MCF 10A (cell line): ENCODE measurements around the gene CAVIN2. TPM values are rescaled to one million over a fixed set of nuclear protein-coding genes. Genes with fewer than 3 reads are reported as not detected.

Source experiments
- BruUV-seq: library from RNA; stranded (reverse); fragments of 400-500 nt; replicated peaks from 2 replicates; lab custom pipeline; 2021; lab: Mats Ljungman, UMichigan
- CTCF ChIA-PET: fragments of 300-600 bp; sonication (Branson Sonifier 250); formaldehyde crosslinking; extraction: SDS; loops from one replicate; lab custom pipeline; 2021; ENCODE audit warnings: antibody characterized with exemption, inconsistent platforms; lab: Yijun Ruan, JAX
- POLR2A ChIA-PET: fragments of 300-600, 350-650 bp; sonication (Branson Sonifier 250); formaldehyde crosslinking; extraction: SDS; loops from one replicate; lab custom pipeline; 2020; ENCODE audit warnings: antibody characterized with exemption, inconsistent platforms; lab: Yijun Ruan, JAX
- DNase-seq: peaks from one replicate; pipeline ENCODE4 v3.0.0-alpha.2; 2018; ENCODE audit not compliant: unreplicated experiment
- H3K27ac Mint-ChIP-seq: one replicate; pipeline ENCODE4 v1.8.0; 2022; ENCODE audit warnings: mild to moderate bottlenecking, low read depth, mixed read lengths; ENCODE audit not compliant: unreplicated experiment
- H3K27me3 Mint-ChIP-seq: one replicate; pipeline ENCODE4 v1.8.0; 2022; ENCODE audit warnings: mixed read lengths; ENCODE audit not compliant: insufficient read depth, unreplicated experiment
- H3K36me3 Mint-ChIP-seq: one replicate; pipeline ENCODE4 v1.8.0; 2022; ENCODE audit warnings: mild to moderate bottlenecking, moderate library complexity, mixed read lengths; ENCODE audit not compliant: insufficient read depth, unreplicated experiment
- H3K4me1 Mint-ChIP-seq: one replicate; pipeline ENCODE4 v1.8.0; 2022; ENCODE audit warnings: mixed read lengths; ENCODE audit not compliant: insufficient read depth, unreplicated experiment
- H3K4me3 Mint-ChIP-seq: one replicate; pipeline ENCODE4 v1.8.0; 2022; ENCODE audit warnings: mild to moderate bottlenecking, moderate library complexity, mixed read lengths; ENCODE audit not compliant: unreplicated experiment
- H3K9me3 Mint-ChIP-seq: one replicate; pipeline ENCODE4 v1.8.0; 2022; ENCODE audit warnings: mixed read lengths; ENCODE audit not compliant: unreplicated experiment
- CTCF ChIP-seq: fragments of 200-600 bp; IDR thresholded peaks from one replicate; pipeline ENCODE4 v1.8.0; 2022; ENCODE audit warnings: antibody characterized with exemption, mild to moderate bottlenecking; ENCODE audit not compliant: unreplicated experiment
- intact Hi-C: fragments of 100-400 bp; cut with micrococcal nuclease; formaldehyde crosslinking; loops from 2 replicates; pipeline ENCODE4 v1.14.1; 2022
- total RNA-seq: library from RNA; stranded (reverse); gene quantifications from 2 replicates; pipeline ENCODE4 v1.2.3, GENCODE V29; 2022

CAVIN2 gene
- total RNA-seq, 1 experiment from 2014 or later = 16.4 TPM

GRCh38 chr2:191818725-191819350 is 28.1 kb downstream of the CAVIN2 start:
- TF ChIP-seq CTCF = no peak
- DNase-seq = no peak
- Mint-ChIP-seq H3K27me3 (no peaks in the 10 kb centered on the region), H3K4me3 (no peak overlapping the region), H3K9me3 (no peaks in the 10 kb centered on the region), H3K4me1 (no peaks in the 10 kb centered on the region), H3K36me3 (no peaks in the 10 kb centered on the region), H3K27ac (no peak overlapping the region)
- intact Hi-C loops = no loop called here
- ChIA-PET CTCF (interaction anchor here (0.6 to 9.6 kb wide), 6 partner anchors 14 to 342 kb away, joined by 3 to 342 read pairs (median 4); no protein-coding TSS in a partner anchor), POLR2A (interaction anchor here (0.9 to 1.1 kb wide), 2 partner anchors 11 to 26 kb away, joined by 4 read pairs; no protein-coding TSS in a partner anchor)
- no TSS peak for BruUV-seq

GRCh38 chr2:191818133-191818532 is 28.8 kb downstream of the CAVIN2 start:
- H3K27me3 Mint-ChIP-seq = no peaks in the 10 kb centered on the region
- intact Hi-C loops = no loop called here
- BruUV-seq = no TSS peak
- ChIA-PET CTCF (interaction anchor here (0.6 to 9.6 kb wide), 8 partner anchors 12 to 343 kb away, joined by 3 to 342 read pairs (median 4); no protein-coding TSS in a partner anchor), POLR2A (interaction anchor here (0.9 to 1.1 kb wide), 2 partner anchors 12 to 26 kb away, joined by 4 read pairs; no protein-coding TSS in a partner anchor)
- no peaks in the 10 kb centered on the region for H3K9me3 Mint-ChIP-seq
- no peak overlapping the region for H3K27ac Mint-ChIP-seq
- H3K36me3 Mint-ChIP-seq = no peaks in the 10 kb centered on the region
- H3K4me1 Mint-ChIP-seq = no peaks in the 10 kb centered on the region
- no peak overlapping the region for H3K4me3 Mint-ChIP-seq
- no peak for TF ChIP-seq CTCF
- no peak for DNase-seq

GRCh38 chr2:191815010-191815409 is 31.9 kb downstream of the CAVIN2 start:
- TF ChIP-seq CTCF = no peak
- no peaks in the 10 kb centered on the region for H3K36me3 Mint-ChIP-seq
- ChIA-PET CTCF (interaction anchor here (0.6 to 9.6 kb wide), 15 partner anchors 10 to 1770 kb away, joined by 3 to 342 read pairs (median 4); no protein-coding TSS in a partner anchor), POLR2A (interaction anchor here (1.0 kb wide), 1 partner anchor 31 kb away, joined by 4 read pairs; the partner anchor contains the start of gene CAVIN2)
- BruUV-seq = no TSS peak
- H3K9me3 Mint-ChIP-seq = no peaks in the 10 kb centered on the region
- intact Hi-C loops = no loop called here
- H3K27ac Mint-ChIP-seq = no peak overlapping the region
- DNase-seq = no peak
- H3K4me3 Mint-ChIP-seq = no peak overlapping the region
- no peaks in the 10 kb centered on the region for H3K27me3 Mint-ChIP-seq
- H3K4me1 Mint-ChIP-seq = no peaks in the 10 kb centered on the region

GRCh38 chr2:191813943-191814342 is 32.9 kb downstream of the CAVIN2 start:
- BruUV-seq = no TSS peak
- Mint-ChIP-seq H3K27ac (no peak overlapping the region), H3K4me3 (no peak overlapping the region), H3K4me1 (no peaks in the 10 kb centered on the region), H3K36me3 (no peaks in the 10 kb centered on the region), H3K27me3 (no peaks in the 10 kb centered on the region), H3K9me3 (no peaks in the 10 kb centered on the region)
- intact Hi-C loops = no loop called here
- no peak for DNase-seq
- no peak for TF ChIP-seq CTCF
- ChIA-PET POLR2A (interaction anchor here (0.7 to 2.7 kb wide), 3 partner anchors 33 to 380 kb away, joined by 3 to 25 read pairs (median 4); partner anchors contain the start of gene CAVIN2), CTCF (interaction anchor here (0.6 to 9.6 kb wide), 18 partner anchors 26 to 659 kb away, joined by 3 to 342 read pairs (median 10); partner anchors contain the start of gene CAVIN2)
